WTC11 (cell line): ENCODE results near the gene IRAK1. TPM values are rescaled to one million over a fixed set of nuclear protein-coding genes. Genes with fewer than 3 reads are reported as not detected.

Source experiments
- ATAC-seq: fragments of 200-7000 bp; cut with Tn5 transposase; 2 replicates; pipeline ENCODE4 v1.10.0; 2021; ENCODE audit warnings: mild to moderate bottlenecking, moderate library complexity
- CTCF ChIA-PET: fragments of 300-600 bp; sonication (Branson Sonifier 250); formaldehyde crosslinking; loops from one replicate; lab custom pipeline; 2021; ENCODE audit warnings: antibody characterized with exemption; lab: Charles Lee
- POLR2A ChIA-PET: fragments of 350-600 bp; sonication (Branson Sonifier 250); formaldehyde crosslinking; loops from one replicate; lab custom pipeline; 2021; ENCODE audit warnings: antibody characterized with exemption; lab: Charles Lee
- DNase-seq: peaks from one replicate; pipeline ENCODE4 v3.0.0; 2021; ENCODE audit warnings: low spot score
- H3K27ac Mint-ChIP-seq: 2 replicates; pipeline ENCODE4 v1.8.0; 2021; ENCODE audit warnings: mixed read lengths
- H3K27me3 Mint-ChIP-seq: 2 replicates; pipeline ENCODE4 v1.8.0; 2021; ENCODE audit warnings: low read depth, mild to moderate bottlenecking, moderate library complexity, mixed read lengths
- H3K36me3 Mint-ChIP-seq: 2 replicates; pipeline ENCODE4 v1.8.0; 2021; ENCODE audit warnings: mixed read lengths
- H3K4me1 Mint-ChIP-seq: 2 replicates; pipeline ENCODE4 v1.8.0; 2022; ENCODE audit warnings: mixed read lengths
- H3K4me3 Mint-ChIP-seq: 2 replicates; pipeline ENCODE4 v1.8.0; 2021; ENCODE audit warnings: mild to moderate bottlenecking, moderate library complexity, mixed read lengths
- H3K9me3 Mint-ChIP-seq: 2 replicates; pipeline ENCODE4 v1.8.0; 2021; ENCODE audit warnings: mixed read lengths
- ATF6 ChIP-seq: sonication (generic); formaldehyde crosslinking; IDR thresholded peaks from 2 replicates; pipeline ENCODE4 v1.8.1; 2023; ENCODE audit warnings: mild to moderate bottlenecking, missing genetic modification reagents
- GRHL2 ChIP-seq: fragments of 250-450 bp; sonication (Bioruptor Pico); IDR thresholded peaks from 2 replicates; pipeline ENCODE4 v1.8.0; 2022; ENCODE audit warnings: mild to moderate bottlenecking, moderate library complexity; ENCODE audit not compliant: insufficient replicate concordance, severe bottlenecking
- HMGA2 ChIP-seq: fragments of 250-450 bp; sonication (Bioruptor Pico); IDR thresholded peaks from 2 replicates; pipeline ENCODE4 v1.4.0; 2021; ENCODE audit warnings: mild to moderate bottlenecking, moderate library complexity
- HMGXB4 ChIP-seq: sonication (generic); formaldehyde crosslinking; IDR thresholded peaks from 2 replicates; pipeline ENCODE4 v1.8.1; 2023; ENCODE audit warnings: mild to moderate bottlenecking, moderate library complexity, missing genetic modification reagents
- MXD4 ChIP-seq: fragments of 250-450 bp; sonication (Bioruptor Pico); IDR thresholded peaks from 2 replicates; pipeline ENCODE4 v1.8.0; 2021; ENCODE audit warnings: mild to moderate bottlenecking, moderate library complexity, borderline replicate concordance
- NFE2L1 ChIP-seq: sonication (generic); formaldehyde crosslinking; IDR thresholded peaks from 2 replicates; pipeline ENCODE4 v1.8.1; 2023; ENCODE audit warnings: missing genetic modification reagents
- SOX15 ChIP-seq: fragments of 250-450 bp; sonication (Bioruptor Pico); IDR thresholded peaks from 2 replicates; pipeline ENCODE4 v1.9.0; 2021; ENCODE audit warnings: mild to moderate bottlenecking
- SP1 ChIP-seq: sonication (generic); formaldehyde crosslinking; conservative IDR thresholded peaks from 2 replicates; pipeline ENCODE4 v1.8.1; 2022; ENCODE audit warnings: missing genetic modification reagents
- USF2 ChIP-seq: sonication (generic); formaldehyde crosslinking; IDR thresholded peaks from 2 replicates; pipeline ENCODE4 v1.8.1; 2023; ENCODE audit warnings: mild to moderate bottlenecking, missing genetic modification reagents, moderate library complexity
- ZNF263 ChIP-seq: sonication (generic); formaldehyde crosslinking; IDR thresholded peaks from 2 replicates; pipeline ENCODE4 v1.8.1; 2022; ENCODE audit warnings: low read depth, mild to moderate bottlenecking, moderate library complexity, missing genetic modification reagents
- ZNF532 ChIP-seq: fragments of 250-450 bp; sonication (Bioruptor Pico); IDR thresholded peaks from 2 replicates; pipeline ENCODE4 v1.9.0; 2021; ENCODE audit warnings: mild to moderate bottlenecking, borderline replicate concordance
- ZSCAN18 ChIP-seq: fragments of 250-450 bp; sonication (Bioruptor Pico); IDR thresholded peaks from 2 replicates; pipeline ENCODE4 v2.1.2; 2022; ENCODE audit warnings: mild to moderate bottlenecking, moderate library complexity
- total RNA-seq: library from RNA; stranded (reverse); gene quantifications from 3 replicates; pipeline ENCODE4 v1.2.3, GENCODE V29; 2021
- TF ChIP-seq, protein P1 (sequence below): sonication (generic); formaldehyde crosslinking; conservative IDR thresholded peaks from 2 replicates; pipeline ENCODE4 v1.8.1; 2023; ENCODE audit warnings: mild to moderate bottlenecking, low read depth, missing genetic modification reagents, moderate library complexity

The IRAK1 gene
- total RNA-seq, 1 experiment from 2014 or later = 32.1 TPM

DNA sequence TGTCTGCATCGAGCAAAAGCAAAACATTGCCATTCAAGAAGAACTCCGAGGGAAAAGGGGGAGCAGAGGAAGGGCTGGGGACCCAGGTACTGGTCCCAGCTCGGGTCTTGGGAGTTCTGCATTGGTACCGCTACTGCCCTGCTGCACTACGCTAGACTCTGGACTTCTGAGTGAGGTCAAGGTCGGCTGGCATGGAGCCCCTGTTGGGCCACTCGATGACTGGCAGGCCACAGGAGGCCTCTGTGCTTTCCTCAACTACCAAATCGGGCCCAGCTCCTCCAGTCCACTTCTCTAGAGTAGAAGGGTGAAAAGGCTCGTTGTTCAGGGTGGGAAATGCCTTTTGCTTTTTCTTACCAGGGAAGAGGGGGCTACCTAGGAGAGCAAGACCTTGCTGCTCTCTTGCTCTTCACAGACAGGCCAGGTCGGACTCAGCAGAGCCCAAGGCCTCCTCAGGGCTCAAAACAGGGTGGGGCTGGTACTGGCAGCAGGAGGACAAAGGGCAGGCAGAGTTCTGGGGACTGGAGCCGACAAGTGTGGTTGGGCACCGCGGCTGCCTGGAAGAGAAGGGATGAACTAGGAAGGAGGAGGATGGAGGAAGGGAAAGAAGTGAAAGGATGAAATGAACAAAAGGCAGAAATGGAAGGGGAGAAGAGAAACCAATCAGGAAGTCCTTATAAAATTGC lies 8.9 kb upstream of the IRAK1 start (continued):
- TF ChIP-seq USF2 (CRISPR knock-in tag) (no peak), ZSCAN18 (no peak), ZNF263 (CRISPR knock-in tag) (no peak), GRHL2 (no peak), ZNF532 (CRISPR knock-in tag) (no peak)
- TF ChIP-seq, protein P1, sequence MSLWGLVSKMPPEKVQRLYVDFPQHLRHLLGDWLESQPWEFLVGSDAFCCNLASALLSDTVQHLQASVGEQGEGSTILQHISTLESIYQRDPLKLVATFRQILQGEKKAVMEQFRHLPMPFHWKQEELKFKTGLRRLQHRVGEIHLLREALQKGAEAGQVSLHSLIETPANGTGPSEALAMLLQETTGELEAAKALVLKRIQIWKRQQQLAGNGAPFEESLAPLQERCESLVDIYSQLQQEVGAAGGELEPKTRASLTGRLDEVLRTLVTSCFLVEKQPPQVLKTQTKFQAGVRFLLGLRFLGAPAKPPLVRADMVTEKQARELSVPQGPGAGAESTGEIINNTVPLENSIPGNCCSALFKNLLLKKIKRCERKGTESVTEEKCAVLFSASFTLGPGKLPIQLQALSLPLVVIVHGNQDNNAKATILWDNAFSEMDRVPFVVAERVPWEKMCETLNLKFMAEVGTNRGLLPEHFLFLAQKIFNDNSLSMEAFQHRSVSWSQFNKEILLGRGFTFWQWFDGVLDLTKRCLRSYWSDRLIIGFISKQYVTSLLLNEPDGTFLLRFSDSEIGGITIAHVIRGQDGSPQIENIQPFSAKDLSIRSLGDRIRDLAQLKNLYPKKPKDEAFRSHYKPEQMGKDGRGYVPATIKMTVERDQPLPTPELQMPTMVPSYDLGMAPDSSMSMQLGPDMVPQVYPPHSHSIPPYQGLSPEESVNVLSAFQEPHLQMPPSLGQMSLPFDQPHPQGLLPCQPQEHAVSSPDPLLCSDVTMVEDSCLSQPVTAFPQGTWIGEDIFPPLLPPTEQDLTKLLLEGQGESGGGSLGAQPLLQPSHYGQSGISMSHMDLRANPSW (CRISPR knock-in tag) = no peak

- Mint-ChIP-seq H3K4me1 (peaks cover 17% of the 10 kb centered on the region), H3K9me3 (no peaks in the 10 kb centered on the region), H3K27ac (no peak overlapping the region), H3K27me3 (no peaks in the 10 kb centered on the region), H3K36me3 (peaks cover 13% of the 10 kb centered on the region), H3K4me3 (no peak overlapping the region)
- TF ChIP-seq GRHL2 (no peak), MXD4 (CRISPR knock-in tag) (no peak), ZNF532 (CRISPR knock-in tag) (no peak), HMGXB4 (no peak), HMGA2 (CRISPR knock-in tag) (no peak), ATF6 (CRISPR knock-in tag) (no peak), SOX15 (CRISPR knock-in tag) (no peak), SP1 (CRISPR knock-in tag) (no peak), NFE2L1 (CRISPR knock-in tag) (no peak)
- TF ChIP-seq, protein P1 (CRISPR knock-in tag) = no peak
- CTCF ChIA-PET = no interaction called here
- POLR2A ChIA-PET = no interaction called here
- ATAC-seq = no peak
- no peak for DNase-seq
These were observed 8.3 kb upstream of the IRAK1 start for GRCh38 chrX:154027986-154028385.
